ENCODE results near the gene GABRB3. TPM values are rescaled to one million over a fixed set of nuclear protein-coding genes. Genes with fewer than 3 reads are reported as not detected.

Gene GABRB3
- polyA plus RNA-seq, 3 donors: not detected

- Mint-ChIP-seq H3K4me3 (no peak overlapping the region), H3K36me3 (no peaks in the 10 kb centered on the region), H3K27ac (no peak overlapping the region), H3K9me3 (peaks cover 5 to 35% (median 17%) of the 10 kb centered on the region in 7 donors), H3K27me3 (ENCODE audit: low read depth in 3 of 3) (peaks cover 0 to 3% (median 0%) of the 10 kb centered on the region in 3 donors), H3K4me1 (no peaks in the 10 kb centered on the region)
- TF ChIP-seq CTCF (IDR thresholded peaks at IDR 0.05): no peak
- Histone ChIP-seq H3K9ac (ENCODE audit: insufficient read depth, low read length, poor library complexity, severe bottlenecking) (no peak overlapping the region), H4K20me1 (ENCODE audit: insufficient read depth, low read length) (no peaks in the 10 kb centered on the region), H3K79me2 (ENCODE audit: insufficient read depth, low read length) (no peaks in the 10 kb centered on the region), H3K4me3 (replicated peaks in 1 of 3; ENCODE audit: low read depth in 2 of 3, low read length in 3 of 3) (no peak overlapping the region), H3K4me2 (replicated peaks; ENCODE audit: extremely low read depth, low read length, poor library complexity, severe bottlenecking) (no peak overlapping the region), H3K36me3 (replicated peaks in 1 of 2; ENCODE audit: control insufficient read depth in 1 of 2, insufficient read depth in 2 of 2, low read length in 2 of 2) (no peaks in the 10 kb centered on the region), H3K27ac (ENCODE audit: low read depth in 1 of 2, low read length in 2 of 2) (no peak overlapping the region), H2AFZ (ENCODE audit: insufficient read depth, low read depth, low read length, poor library complexity, severe bottlenecking) (no peak overlapping the region), H3K4me1 (ENCODE audit: control insufficient read depth in 1 of 2, insufficient read depth in 2 of 2, low read length in 2 of 2) (no peaks in the 10 kb centered on the region), H3K27me3 (ENCODE audit: control insufficient read depth in 2 of 2, insufficient read depth in 2 of 2, low read length in 2 of 2) (no peaks in the 10 kb centered on the region), H3K9me3 (replicated peaks in 1 of 2; ENCODE audit: control insufficient read depth in 1 of 2, insufficient read depth in 1 of 2, low read length in 2 of 2) (peaks cover 42 to 65% of the 10 kb centered on the region in 2 donors)
- no peak for DNase-seq
- 54% methylated on average over 2 of the region's 2 CpGs for WGBS (ENCODE audit: insufficient coverage)
- intact Hi-C loops (cut with micrococcal nuclease): loop anchor here in 1 of 2 donors (10.0 kb wide), 1 partner anchor 64 kb away; no protein-coding TSS in a partner anchor
These were observed 82.1 kb downstream of the GABRB3 start for GRCh38 chr15:26690778-26691177.

DNA sequence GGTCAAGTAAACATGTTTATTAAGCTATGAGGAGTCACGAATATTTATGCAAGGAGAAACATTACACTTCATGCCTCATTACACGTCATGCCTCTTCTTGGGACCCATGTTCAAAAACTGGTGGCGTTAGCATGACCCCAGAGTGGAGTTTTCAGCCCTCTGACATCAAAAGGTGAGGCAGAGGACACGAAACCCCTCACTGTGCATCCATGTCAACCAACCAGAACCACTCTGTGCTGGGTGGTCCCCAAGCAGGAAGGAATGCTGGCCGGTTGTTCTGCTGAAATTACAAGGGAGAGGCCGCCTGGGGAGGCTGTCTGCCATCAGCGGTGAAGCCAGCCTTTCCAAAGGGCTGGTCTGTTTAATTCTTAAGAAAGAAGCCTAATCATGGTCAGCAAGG lies 83.4 kb downstream of the GABRB3 start:
- H3K27me3 ChIP-seq (ENCODE audit: control insufficient read depth in 2 of 2, insufficient read depth in 2 of 2, low read length in 2 of 2): no peaks in the 10 kb centered on the region
- peaks cover 3 to 37% (median 20%) of the 10 kb centered on the region in 7 donors for H3K9me3 Mint-ChIP-seq
- H3K4me1 Mint-ChIP-seq: no peaks in the 10 kb centered on the region
- H3K9me3 ChIP-seq (replicated peaks in 1 of 2; ENCODE audit: control insufficient read depth in 1 of 2, insufficient read depth in 1 of 2, low read length in 2 of 2): peaks cover 45 to 67% of the 10 kb centered on the region in 2 donors
- no peaks in the 10 kb centered on the region for H3K36me3 Mint-ChIP-seq
- H3K4me1 ChIP-seq (ENCODE audit: control insufficient read depth in 1 of 2, insufficient read depth in 2 of 2, low read length in 2 of 2): no peaks in the 10 kb centered on the region
- H3K4me3 ChIP-seq (replicated peaks in 1 of 3; ENCODE audit: low read depth in 2 of 3, low read length in 3 of 3): no peak overlapping the region
- no peak overlapping the region for H3K9ac ChIP-seq (ENCODE audit: insufficient read depth, low read length, poor library complexity, severe bottlenecking)
- H3K27me3 Mint-ChIP-seq (ENCODE audit: low read depth in 3 of 3): peaks cover 0 to 2% (median 0%) of the 10 kb centered on the region in 3 donors
- no peak overlapping the region for H3K27ac ChIP-seq (ENCODE audit: low read depth in 1 of 2, low read length in 2 of 2)
- H3K36me3 ChIP-seq (replicated peaks in 1 of 2; ENCODE audit: control insufficient read depth in 1 of 2, insufficient read depth in 2 of 2, low read length in 2 of 2): no peaks in the 10 kb centered on the region
- TF ChIP-seq CTCF (IDR thresholded peaks at IDR 0.05): no peak
- H3K27ac Mint-ChIP-seq: no peak overlapping the region
- H4K20me1 ChIP-seq (ENCODE audit: insufficient read depth, low read length): no peaks in the 10 kb centered on the region
- no peak for DNase-seq
- 77% methylated on average over 4 of the region's 7 CpGs for WGBS (ENCODE audit: insufficient coverage)
- intact Hi-C loops (cut with micrococcal nuclease): no loop called here
- H3K79me2 ChIP-seq (ENCODE audit: insufficient read depth, low read length): no peaks in the 10 kb centered on the region
- no peak overlapping the region for H3K4me2 ChIP-seq (replicated peaks; ENCODE audit: extremely low read depth, low read length, poor library complexity, severe bottlenecking)
- no peak overlapping the region for H3K4me3 Mint-ChIP-seq
- H2AFZ ChIP-seq (ENCODE audit: insufficient read depth, low read depth, low read length, poor library complexity, severe bottlenecking): no peak overlapping the region

All from CD14-positive monocyte (primary cell).